Measurements from ENCODE around the gene OR51V1.
"Not testable (repeated sequence)": the region's sequence is repeated elsewhere in the genome, so short reads cannot be mapped to it uniquely, and the experiment has no call there.

Gene OR51V1

DNA sequence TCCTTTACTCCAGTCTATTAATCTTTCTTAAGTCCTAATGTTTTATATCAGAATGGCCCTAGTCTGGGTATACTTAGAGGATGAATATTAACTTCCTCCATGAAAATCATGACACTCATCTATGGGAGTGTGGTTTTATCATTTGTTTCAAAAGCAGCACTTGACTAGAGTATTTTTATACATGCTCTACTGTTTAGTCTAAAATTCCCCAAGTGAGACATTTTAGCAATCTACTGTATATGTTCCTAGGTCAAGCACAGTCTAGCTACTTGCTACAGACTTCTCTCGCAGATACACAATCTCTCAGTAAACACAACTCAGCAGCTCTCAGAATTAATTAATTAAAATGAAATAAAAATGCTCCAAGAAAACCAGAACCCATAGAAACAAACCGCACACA is 29.3 kb upstream of the OR51V1 start:
- DNase-seq, result no peak

DNA sequence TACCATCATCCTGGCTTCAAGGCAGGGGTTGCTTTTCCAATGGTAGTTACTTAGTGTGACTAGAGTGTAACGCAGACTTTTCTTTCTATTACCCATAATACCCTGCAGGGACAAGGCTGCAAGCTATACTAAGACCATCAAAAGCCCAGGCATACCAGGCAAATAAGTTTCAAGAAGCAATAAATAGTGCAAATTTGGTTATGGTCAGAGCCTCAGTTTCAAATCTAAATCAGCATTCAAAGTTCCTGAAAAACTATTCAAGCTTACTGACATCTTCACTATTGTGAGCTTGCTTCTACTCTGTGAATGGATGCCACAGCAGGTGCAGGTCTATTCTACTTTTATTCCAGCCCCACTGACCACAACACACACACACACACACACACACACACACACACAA is 28.9 kb upstream of the OR51V1 start:
- DNase-seq, result no peak

DNA sequence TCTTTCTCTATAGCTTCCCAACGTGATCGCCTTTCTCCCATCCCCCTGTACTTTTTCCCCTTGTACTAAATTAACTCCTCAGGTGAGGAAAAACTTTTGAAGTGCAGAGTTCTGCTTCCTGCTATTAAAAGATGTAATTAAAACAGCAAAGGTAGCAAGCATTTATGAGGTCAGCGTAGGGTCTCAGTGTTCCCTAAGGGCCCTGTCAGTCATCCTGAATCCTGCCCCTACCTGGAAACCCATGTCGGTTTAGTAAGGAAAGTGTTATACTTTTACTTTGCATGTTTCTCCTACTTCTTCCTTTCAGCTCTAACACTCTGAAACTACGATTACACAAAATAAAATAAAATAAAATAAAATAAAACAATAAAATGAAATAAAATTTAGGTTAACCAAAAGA is 27.6 kb upstream of the OR51V1 start:
- no peak for DNase-seq

DNA sequence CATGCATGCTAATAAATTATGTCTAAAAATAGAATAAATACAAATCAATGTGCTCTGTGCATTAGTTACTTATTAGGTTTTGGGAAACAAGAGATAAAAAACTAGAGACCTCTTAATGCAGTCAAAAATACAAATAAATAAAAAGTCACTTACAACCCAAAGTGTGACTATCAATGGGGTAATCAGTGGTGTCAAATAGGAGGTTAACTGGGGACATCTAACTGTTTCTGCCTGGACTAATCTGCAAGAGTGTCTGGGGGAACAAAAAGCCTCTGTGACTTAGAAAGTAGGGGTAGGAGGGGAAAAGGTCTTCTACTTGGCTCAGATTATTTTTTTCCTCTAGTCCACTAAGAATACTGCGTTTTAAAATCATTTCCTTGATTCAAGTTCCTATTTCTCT is 27.2 kb upstream of the OR51V1 start:
- DNase-seq, result no peak

DNA sequence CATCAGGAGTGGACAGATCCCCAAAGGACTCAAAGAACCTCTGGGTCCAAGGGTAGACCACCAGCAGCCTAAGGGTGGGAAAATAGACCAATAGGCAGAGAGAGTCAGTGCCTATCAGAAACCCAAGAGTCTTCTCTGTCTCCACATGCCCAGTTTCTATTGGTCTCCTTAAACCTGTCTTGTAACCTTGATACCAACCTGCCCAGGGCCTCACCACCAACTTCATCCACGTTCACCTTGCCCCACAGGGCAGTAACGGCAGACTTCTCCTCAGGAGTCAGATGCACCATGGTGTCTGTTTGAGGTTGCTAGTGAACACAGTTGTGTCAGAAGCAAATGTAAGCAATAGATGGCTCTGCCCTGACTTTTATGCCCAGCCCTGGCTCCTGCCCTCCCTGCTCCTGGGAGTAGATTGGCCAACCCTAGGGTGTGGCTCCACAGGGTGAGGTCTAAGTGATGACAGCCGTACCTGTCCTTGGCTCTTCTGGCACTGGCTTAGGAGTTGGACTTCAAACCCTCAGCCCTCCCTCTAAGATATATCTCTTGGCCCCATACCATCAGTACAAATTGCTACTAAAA is 26.3 kb upstream of the OR51V1 start, which contains the start of gene HBB:
TSS of gene HBB (minus strand) at position 340 of the 579 bp plus-strand sequence. CDS start at position 290, 50 bp downstream.
- no peak for DNase-seq

DNA sequence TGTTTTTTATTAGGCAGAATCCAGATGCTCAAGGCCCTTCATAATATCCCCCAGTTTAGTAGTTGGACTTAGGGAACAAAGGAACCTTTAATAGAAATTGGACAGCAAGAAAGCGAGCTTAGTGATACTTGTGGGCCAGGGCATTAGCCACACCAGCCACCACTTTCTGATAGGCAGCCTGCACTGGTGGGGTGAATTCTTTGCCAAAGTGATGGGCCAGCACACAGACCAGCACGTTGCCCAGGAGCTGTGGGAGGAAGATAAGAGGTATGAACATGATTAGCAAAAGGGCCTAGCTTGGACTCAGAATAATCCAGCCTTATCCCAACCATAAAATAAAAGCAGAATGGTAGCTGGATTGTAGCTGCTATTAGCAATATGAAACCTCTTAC is 25.0 kb upstream of the OR51V1 start:
- DNase-seq, result no peak

DNA sequence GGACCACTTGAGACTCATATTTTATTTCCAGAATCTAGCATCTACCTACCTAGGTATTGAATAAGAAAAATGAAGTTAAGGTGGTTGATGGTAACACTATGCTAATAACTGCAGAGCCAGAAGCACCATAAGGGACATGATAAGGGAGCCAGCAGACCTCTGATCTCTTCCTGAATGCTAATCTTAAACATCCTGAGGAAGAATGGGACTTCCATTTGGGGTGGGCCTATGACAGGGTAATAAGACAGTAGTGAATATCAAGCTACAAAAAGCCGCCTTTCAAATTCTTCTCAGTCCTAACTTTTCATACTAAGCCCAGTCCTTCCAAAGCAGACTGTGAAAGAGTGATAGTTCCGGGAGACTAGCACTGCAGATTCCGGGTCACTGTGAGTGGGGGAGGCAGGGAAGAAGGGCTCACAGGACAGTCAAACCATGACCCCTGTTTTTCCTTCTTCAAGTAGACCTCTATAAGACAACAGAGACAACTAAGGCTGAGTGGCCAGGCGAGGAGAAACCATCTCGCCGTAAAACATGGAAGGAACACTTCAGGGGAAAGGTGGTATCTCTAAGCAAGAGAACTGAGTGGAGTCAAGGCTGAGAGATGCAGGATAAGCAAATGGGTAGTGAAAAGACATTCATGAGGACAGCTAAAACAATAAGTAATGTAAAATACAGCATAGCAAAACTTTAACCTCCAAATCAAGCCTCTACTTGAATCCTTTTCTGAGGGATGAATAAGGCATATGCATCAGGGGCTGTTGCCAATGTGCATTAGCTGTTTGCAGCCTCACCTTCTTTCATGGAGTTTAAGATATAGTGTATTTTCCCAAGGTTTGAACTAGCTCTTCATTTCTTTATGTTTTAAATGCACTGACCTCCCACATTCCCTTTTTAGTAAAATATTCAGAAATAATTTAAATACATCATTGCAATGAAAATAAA is 24.3 kb upstream of the OR51V1 start:
- no peak for DNase-seq

DNA sequence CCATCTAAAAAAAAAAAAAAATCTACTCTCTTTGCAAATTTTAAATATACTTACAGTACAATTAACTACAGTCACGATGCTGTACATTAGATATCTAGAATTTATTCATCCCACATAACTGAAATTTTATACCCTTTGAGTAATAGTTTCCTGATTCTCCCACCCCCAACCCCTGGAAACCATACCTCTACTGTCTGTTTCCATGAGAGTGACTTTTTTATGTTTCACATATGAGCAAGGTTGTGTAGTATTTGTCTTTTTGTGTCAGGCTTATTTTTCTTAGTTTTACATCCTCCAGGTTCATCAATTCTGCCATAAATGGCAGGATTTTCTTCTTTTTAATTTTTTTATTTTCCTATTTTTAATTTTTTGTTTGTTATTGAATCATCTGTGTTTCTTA is 23.2 kb upstream of the OR51V1 start:
- no peak for DNase-seq

DNA sequence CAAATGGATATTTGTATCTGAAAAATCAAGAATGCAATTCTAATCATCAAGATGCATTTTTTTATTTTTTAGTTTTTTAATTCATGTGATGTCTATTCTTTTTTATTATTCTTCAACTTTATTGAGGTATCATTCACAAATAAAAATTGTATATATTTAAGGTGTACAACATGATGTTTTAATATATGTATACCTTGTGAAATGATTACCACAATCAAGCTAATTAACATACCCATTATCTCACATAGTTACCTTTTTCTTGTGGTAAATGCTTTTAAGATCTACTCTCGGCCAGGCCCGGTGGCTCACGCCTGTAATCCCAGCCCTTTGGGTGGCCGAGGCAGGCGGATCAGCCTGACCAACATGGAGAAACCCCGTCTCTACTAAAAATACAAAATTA is 22.7 kb upstream of the OR51V1 start:
- DNase-seq, result no peak

DNA sequence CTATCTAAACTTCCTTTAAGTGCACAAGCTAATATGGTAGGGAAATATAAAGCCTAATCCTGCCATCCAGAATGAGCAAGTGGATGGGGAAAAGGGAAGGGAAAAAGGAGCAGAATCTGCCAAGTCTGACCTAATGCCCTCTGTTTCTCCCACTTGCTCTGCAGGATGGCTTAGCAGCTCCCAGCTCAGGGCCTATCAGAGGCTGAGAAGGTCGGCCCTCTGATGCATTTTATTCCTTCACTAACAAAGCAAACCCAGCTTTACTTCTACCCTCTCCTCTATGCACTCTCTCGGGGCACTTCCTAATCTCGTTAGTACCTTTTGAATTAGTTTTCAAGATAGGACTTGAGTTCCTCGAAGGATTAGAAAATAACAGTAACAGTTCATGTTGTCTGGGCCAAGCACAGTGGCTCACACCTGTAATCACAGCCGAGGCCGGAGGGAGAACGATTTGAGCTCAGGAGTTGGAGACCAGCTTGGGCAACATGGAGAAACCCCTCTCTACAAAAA is 9.9 kb upstream of the OR51V1 start:
- no peak for DNase-seq

DNA sequence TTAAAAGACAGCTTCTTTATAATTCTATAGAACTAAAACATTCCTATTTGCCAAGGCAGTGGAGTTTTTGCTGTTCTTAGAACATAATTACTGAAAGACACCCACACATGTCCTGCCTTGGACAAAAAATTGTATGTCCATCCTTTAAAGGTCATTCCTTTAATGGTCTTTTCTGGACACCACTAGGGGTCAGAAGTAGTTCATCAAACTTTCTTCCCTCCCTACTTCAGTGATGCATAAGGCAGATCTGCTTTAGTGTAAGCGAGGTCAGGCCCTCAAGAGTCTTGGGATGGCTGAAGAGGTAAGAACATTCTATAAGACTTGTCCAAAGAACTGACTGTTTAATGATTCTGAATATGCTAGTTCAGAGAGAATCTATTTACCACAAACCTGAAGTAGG is 4.3 kb upstream of the OR51V1 start:
- peak; percentile 17 for DNase-seq

DNA sequence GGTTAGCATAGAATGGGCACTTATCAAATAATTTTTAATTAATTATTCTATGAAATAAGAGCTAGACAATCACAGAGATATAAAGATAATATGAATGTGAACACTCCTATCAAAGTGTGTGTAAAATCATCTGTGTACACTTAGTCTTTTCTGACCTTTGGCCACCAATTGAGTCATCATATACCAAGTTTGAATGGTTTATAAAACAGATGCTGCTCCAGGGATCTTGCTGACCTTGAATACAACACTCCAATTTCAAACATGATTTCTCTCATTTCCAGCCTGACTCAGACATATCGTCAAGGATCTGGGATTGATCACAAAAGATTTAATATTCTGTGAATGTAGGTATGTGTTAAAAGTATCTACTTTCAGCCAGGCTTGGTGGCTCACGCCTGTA is 2.9 kb upstream of the OR51V1 start:
- no peak for DNase-seq

DNA sequence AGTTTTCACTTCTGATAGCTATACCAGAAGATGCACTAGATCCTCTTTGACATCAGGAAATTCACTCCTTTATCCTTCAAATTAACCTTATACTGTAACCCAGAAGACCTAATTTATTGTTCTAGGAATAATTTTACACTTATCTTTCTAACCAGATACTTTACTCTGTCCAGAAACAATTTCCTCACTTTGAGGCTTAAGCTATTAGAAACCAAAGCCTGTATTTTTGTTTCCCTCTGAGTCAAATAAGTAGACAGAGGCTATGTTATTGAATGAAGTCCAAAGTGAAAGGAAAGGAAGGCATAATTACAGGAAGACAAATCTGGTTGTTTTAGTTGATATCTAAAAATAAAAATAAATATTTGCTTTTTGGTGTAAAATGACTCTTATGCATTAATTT is 2.2 kb downstream of the OR51V1 start:
- no peak for DNase-seq

DNA sequence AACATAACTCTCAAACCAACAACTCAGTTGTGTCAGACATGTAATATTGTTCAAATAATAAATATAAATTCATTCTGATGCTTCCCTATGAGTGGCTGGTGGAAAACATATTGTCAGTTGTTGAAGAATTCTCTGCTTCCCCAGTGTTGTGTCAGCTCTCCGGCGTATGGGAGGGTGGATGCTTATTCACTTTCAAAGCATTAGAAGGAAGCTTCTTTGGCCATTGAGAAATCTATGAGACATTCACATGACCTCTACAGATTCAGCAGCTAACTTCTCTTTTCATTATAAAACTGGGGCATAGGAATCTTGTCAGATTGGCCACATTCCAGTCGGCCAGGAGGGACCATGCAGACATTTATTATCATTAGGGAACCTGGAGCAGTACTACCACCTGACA is 2.9 kb downstream of the OR51V1 start:
- DNase-seq, result no peak

DNA sequence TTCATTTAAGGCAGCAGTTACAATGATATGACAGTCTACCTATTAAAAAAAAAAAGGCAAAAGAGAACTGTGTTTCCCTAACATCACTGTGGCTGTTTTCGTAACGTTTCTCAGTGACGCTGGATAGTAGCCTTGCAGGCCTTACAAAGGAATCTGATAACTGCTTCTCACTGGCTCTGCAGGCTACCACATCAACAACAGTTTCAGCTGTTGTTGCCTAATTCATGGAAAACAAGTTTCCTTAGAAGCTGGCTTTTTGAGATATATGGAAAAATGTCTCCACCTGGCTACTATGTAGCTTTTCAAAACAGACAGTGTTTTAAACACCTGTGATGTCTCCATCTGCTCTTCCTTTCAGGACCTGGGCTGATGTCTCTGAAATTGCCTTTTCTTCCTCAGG is 3.8 kb downstream of the OR51V1 start:
- DNase-seq, result no peak

DNA sequence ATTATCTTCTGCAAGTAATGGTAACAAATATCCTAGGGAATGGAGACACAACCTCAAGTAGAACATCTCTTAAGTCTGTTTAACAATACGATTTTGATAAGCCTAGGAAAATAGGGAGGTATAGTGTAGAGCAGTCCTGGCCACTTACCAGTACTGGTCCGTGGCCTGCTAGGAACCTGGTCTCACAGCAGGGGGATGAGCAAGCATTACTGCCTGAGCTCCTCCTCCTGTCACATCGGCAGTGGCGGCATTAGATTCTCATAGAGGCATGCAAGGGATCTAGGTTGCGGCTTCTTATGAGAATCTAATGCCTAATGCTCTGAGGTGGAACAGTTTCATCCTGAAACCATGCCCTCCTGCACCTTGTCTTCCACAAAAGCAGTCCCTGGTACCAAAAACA is 4.4 kb downstream of the OR51V1 start:
- no peak for DNase-seq

DNA sequence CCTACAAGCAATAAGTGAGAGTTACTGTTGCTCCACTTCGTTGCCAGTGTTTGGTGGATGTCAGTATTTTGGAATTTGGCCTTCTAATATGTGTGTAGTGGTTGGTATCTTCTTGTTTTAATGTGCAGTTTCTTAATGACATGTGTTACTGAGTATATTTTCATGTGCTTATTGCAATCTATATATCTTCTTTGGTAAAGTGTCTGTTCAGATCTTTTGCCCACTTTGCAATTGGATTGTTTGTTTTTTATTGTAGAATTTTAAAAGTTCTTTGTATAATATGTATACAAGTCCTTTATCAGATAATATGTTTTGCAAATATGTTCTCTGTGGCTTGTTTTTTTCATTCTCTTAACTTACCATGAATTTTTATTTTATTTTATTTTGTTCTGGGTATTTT is 7.7 kb downstream of the OR51V1 start:
- DNase-seq, result no peak

DNA sequence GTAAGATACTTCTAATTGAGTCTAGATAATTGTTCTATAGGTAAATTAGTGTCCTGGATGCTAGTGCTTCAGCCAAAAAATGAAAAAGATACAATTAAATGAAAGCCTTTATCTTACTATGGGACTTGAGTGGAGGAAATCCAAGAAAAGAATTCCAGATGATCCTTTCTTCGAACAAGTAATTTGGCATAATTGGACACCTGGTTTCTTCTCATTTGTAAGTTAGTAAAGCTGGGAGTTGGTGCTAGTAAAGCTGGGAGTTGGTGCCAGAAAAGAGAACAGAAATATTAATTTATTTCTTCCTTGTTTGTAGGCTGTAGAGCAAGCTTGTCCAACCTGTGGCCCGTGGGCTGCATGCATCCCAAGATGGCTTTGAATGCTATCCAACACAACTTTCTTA is 12.3 kb downstream of the OR51V1 start:
- DNase-seq, result no peak

DNA sequence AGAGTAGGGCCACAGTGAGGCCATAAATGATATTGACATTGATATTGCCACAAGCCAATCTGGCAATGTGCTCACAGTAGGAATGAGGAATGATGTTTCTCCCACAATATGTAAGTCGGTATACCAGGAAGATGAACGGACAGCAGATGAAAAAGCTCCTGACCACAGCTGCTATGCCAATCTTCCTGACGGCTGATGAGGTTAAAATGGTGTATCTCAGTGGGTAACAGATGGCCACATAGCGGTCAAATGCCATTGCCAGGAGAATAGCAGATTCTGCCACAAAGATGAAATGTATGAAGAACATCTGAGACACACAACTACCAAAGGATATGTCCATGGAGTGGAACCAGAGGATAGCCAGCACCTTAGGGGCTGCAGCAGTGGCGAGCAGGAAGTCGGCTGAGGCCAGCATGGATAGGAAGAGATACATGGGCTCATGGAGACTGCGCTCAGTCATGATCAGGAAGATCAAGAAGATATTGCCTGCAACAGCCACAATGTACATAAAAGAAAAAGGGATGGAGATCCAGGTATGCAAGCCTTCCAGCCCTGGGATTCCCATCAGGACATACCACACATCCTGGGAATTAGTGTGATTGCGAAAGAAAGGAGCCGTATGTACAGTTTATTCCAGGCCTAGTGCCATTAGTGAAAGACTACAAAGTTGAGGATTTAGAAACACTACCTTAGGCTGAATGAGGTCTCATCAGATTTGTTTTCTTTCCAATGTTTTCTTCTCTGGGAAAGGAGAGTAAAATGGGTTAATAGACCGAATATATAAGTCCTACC is 22.2 kb downstream of the OR51V1 start:
- DNase-seq, result no peak

DNA sequence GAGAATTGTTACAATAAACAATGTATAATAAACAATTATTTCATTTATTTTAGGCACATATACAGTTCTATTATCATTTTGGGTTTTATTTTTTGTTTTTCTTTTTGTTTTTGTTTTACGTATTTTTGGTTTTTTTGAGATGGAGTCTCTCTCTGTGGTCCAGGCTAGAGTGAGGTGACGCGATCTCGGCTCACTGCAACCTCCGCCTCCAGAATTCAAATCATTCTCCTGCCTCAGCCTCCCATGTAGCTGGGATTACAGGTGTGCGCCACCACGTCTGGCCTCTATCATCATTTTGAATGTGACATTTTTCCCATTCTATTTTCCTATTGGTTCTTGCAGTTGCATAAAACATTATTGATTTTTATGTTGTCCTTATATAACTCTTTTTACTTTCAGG is 25.5 kb downstream of the OR51V1 start:
- no peak for DNase-seq

DNA sequence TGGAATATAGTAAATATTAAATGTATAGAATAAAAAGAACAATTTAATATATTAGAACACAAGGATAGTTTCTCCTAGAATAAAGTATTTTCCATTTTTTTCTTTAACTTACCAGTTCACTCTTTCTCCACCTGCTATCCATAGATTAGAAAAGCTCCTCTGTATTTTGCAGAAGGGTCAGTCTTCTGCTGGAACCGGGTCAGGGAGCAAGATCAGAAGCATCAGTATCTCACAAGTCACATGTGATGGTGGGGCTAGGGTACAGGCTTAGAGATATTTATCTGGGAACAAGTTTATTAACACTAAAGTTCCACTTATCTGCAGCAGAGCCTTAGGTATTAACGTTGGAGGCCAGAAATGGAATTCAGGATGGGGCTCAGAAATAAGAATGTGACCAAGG is 28.6 kb downstream of the OR51V1 start:
- DNase-seq, result no peak

DNA sequence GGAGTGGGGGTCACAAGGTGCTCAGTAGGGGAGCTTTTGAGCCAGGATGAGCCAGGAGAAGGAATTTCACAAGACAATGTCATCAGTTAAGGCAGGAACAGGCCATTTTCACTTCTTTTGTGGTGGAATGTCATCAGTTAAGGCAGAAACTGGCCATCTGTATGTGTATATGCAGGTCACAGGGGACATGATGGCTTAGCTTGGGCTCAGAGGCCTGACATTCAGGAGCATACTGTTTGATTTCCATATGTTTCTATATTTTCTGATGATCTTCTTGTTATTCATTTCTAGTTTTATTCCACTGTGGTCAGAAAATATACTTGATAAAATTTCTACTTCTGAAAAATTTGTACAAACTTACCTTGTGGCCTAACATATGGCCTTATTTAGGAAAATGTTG is 34.6 kb downstream of the OR51V1 start:
- DNase-seq, result not testable (repeated sequence)

DNA sequence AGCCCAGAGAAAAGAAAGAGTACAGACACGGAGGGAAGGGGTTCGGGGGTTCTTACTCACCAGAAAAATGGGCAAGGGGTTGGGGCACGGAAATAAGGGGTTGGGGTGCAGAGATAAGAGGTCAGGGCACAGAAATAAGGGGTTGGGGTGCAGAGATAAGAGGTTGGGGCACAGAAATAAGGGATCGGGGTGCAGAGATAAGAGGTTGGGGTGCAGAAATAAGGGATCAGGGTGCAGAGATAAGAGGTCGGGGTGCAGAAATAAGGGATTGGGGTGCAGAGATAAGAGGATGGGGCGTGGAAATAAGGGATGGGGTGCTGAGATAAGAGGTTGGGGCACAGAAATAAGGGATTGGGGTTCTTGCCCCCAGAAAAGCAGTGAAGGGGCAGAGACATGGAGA is 35.7 kb downstream of the OR51V1 start:
- DNase-seq, result not testable (repeated sequence)

DNA sequence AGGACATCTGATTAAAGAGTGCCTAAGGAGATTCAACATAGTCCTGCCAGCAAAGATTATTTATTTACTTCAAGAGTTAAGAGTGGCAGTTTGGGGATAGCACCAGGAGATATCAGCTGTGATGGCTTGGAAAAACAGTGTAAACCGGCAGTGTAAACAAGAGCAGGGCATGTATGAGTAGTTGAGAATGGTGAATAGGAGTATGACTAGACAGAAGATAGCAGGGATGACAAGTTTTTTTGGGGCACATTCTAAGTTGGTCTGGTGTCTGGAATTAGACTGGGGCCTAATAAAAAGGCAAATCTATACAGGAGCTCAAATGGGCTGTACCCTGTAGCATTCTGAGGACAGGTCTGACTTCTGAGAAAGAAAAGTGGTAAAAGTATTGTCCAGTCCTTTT is 39.4 kb downstream of the OR51V1 start:
- DNase-seq, result not testable (repeated sequence)

Measured in activated CD4-positive, alpha-beta T cell treated with anti-CD3 and anti-CD28 coated beads, Interleukin-2, Interleukin-6, amounts not matched to agents 100 ng/mL and 50 ng/mL, durations not matched to agents 16 hours and 8 hours (primary cell).